HG03159 (cell line): Measurements from ENCODE around the gene LRRTM4.
"Not testable (repeated sequence)": the region's sequence is repeated elsewhere in the genome, so short reads cannot be mapped to it uniquely, and the experiment has no call there.

Source experiments
- ATAC-seq: cut with Tn5 transposase; IDR thresholded peaks from one replicate; pipeline ENCODE4 v1.9.1; 2021; ENCODE audit warnings: mild to moderate bottlenecking, moderate library complexity; ENCODE audit not compliant: unreplicated experiment

Gene LRRTM4

GRCh38 chr2:77088424-77088823 lies 433.8 kb downstream of the LRRTM4 start:
- ATAC-seq: not testable (repeated sequence)

GRCh38 chr2:77087987-77088414 lies 434.2 kb downstream of the LRRTM4 start:
- no peak for ATAC-seq

GRCh38 chr2:77086478-77086877 lies 435.7 kb downstream of the LRRTM4 start:
- ATAC-seq: no peak

- no peak for ATAC-seq
Observed at GRCh38 chr2:77086051-77086450, 436.1 kb downstream of the LRRTM4 start.

- no peak for ATAC-seq
Observed at GRCh38 chr2:77085561-77085960, 436.6 kb downstream of the LRRTM4 start.

- no peak for ATAC-seq
Observed at GRCh38 chr2:77081597-77081996, 440.6 kb downstream of the LRRTM4 start.

GRCh38 chr2:77064324-77064723 lies 457.9 kb downstream of the LRRTM4 start:
- ATAC-seq: no peak

GRCh38 chr2:77054938-77055337 lies 467.2 kb downstream of the LRRTM4 start:
- no peak for ATAC-seq

GRCh38 chr2:77046339-77046738 lies 475.8 kb downstream of the LRRTM4 start:
- no peak for ATAC-seq

- ATAC-seq: not testable (repeated sequence)
Observed at GRCh38 chr2:77045456-77045855, 476.7 kb downstream of the LRRTM4 start.

- no peak for ATAC-seq
Observed at GRCh38 chr2:77034445-77034844, 487.7 kb downstream of the LRRTM4 start.

GRCh38 chr2:77029237-77029636 lies 492.9 kb downstream of the LRRTM4 start:
- not testable (repeated sequence) for ATAC-seq

GRCh38 chr2:77028032-77028600 lies 494.1 kb downstream of the LRRTM4 start:
- no peak for ATAC-seq

- ATAC-seq: no peak
Observed at GRCh38 chr2:77025714-77026113, 496.5 kb downstream of the LRRTM4 start.

- no peak for ATAC-seq
Observed at GRCh38 chr2:77021161-77021560, 501.0 kb downstream of the LRRTM4 start.

GRCh38 chr2:77018219-77018618 lies 504.0 kb downstream of the LRRTM4 start:
- no peak for ATAC-seq

- ATAC-seq: no peak
Observed at GRCh38 chr2:77017355-77017745, 504.8 kb downstream of the LRRTM4 start.

GRCh38 chr2:77016443-77017354 lies 505.5 kb downstream of the LRRTM4 start:
- ATAC-seq: no peak

GRCh38 chr2:77013953-77014352 lies 508.2 kb downstream of the LRRTM4 start:
- ATAC-seq: no peak

GRCh38 chr2:77013457-77013856 lies 508.7 kb downstream of the LRRTM4 start:
- ATAC-seq: no peak

- no peak for ATAC-seq
Observed at GRCh38 chr2:77009307-77009706, 512.9 kb downstream of the LRRTM4 start.

GRCh38 chr2:77008853-77009252 lies 513.3 kb downstream of the LRRTM4 start:
- no peak for ATAC-seq
